Measurements from ENCODE around the gene HS6ST1. TPM values are rescaled to one million over a fixed set of nuclear protein-coding genes. Genes with fewer than 3 reads are reported as not detected.

Gene HS6ST1
- total RNA-seq, 1 experiment from 2014 or later = 63.3 TPM

- Histone ChIP-seq H3K27me3 (replicated peaks; ENCODE audit: insufficient read depth, low read depth, low read length, poor library complexity) (no peaks in the 10 kb centered on the region), H3K4me3 (ENCODE audit: low read depth, low read length, poor library complexity, severe bottlenecking) (peak overlapping the region; percentile 64), H3K4me1 (ENCODE audit: insufficient read depth, low read length, poor library complexity, severe bottlenecking) (peaks cover 38% of the 10 kb centered on the region), H3K9me3 (ENCODE audit: low read depth, low read length, poor library complexity, severe bottlenecking) (no peaks in the 10 kb centered on the region), H3K27ac (ENCODE audit: low read depth, low read length, poor library complexity, severe bottlenecking) (peak overlapping the region; percentile 96), H3K36me3 (ENCODE audit: insufficient read depth, low read length, poor library complexity, severe bottlenecking) (no peaks in the 10 kb centered on the region)
- intact Hi-C loops (cut with micrococcal nuclease; ENCODE audit: unreplicated experiment) = loop anchor here (5.0 to 10.0 kb wide), 3 partner anchors 147 to 410 kb away; no protein-coding TSS in a partner anchor
- BruUV-seq (replicated peaks) = TSS peak; percentile 74
- peak; percentile 70 for TF ChIP-seq CTCF (conservative IDR thresholded peaks at IDR 0.05; ENCODE audit: low read depth, low read length)
- no peak for TF ChIP-seq EZH2 (IDR thresholded peaks at IDR 0.05; ENCODE audit: borderline replicate concordance, low read depth, low read length, poor library complexity, severe bottlenecking)
- CTCF ChIA-PET = interaction anchor here (0.5 to 0.7 kb wide), 2 partner anchors 126 to 317 kb away, joined by 3 to 4 read pairs; no protein-coding TSS in a partner anchor
- POLR2A ChIA-PET (ENCODE audit: low non-redundant PET) = interaction anchor here (0.6 kb wide), 1 partner anchor 1410 kb away, joined by 3 read pairs; no protein-coding TSS in a partner anchor
- DNase-seq (ENCODE audit: low spot score) = peak; percentile 92
Measured at GRCh38 chr2:128321784-128322714, 3.4 kb upstream of the HS6ST1 start.

DNA sequence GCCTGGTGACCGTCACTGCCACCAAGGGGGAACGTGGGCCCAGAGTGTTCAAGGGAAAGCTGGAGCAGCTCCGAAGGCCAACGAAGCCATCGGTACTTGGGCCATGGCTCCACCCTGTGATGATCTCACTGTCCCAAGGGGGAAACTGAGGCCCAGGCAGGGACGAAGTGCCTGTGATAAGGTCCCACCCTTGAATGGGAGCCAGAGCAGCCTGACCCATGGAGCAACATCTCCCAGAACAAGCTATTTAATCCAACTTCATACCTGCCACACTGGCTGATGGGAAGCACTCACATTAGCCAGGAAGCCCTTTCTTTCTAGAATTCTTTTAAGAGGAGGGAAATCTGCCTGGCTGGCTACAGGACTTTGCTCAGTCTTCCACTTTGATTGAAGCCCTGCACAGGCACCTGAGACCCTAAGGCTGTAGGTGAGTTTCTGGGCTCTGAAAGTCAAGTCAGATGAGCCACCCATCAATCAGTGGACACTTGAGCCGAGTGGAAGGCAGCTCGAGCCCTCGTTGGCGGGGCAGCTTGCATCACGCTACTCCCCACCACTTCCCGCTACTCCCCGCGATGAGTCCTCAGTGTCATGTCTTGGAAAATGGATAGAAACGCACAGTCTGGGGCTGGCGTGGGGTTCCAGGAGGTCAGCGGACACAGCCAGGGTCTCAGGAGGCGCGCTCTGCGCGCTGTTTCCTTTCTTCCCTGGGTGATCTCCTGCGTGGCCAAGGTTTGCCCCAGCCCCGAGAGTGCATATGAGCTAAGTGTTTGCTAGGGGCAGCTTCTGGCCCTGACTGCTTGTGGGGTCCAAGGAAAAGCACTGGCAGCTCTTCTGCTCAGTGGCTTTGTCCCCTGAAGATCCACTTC, 2.5 kb upstream of the HS6ST1 start:
- DNase-seq (ENCODE audit: low spot score) = no peak
- H3K27me3 ChIP-seq (replicated peaks; ENCODE audit: insufficient read depth, low read depth, low read length, poor library complexity) = no peaks in the 10 kb centered on the region
- peaks cover 42% of the 10 kb centered on the region for H3K4me1 ChIP-seq (ENCODE audit: insufficient read depth, low read length, poor library complexity, severe bottlenecking)
- BruUV-seq (replicated peaks) = no TSS peak
- CTCF ChIA-PET = interaction anchor here (0.5 to 0.7 kb wide), 2 partner anchors 127 to 318 kb away, joined by 3 to 4 read pairs; no protein-coding TSS in a partner anchor
- TF ChIP-seq EZH2 (IDR thresholded peaks at IDR 0.05; ENCODE audit: borderline replicate concordance, low read depth, low read length, poor library complexity, severe bottlenecking) (no peak), CTCF (conservative IDR thresholded peaks at IDR 0.05; ENCODE audit: low read depth, low read length) (no peak)
- POLR2A ChIA-PET (ENCODE audit: low non-redundant PET) = no interaction called here
- H3K36me3 ChIP-seq (ENCODE audit: insufficient read depth, low read length, poor library complexity, severe bottlenecking) = no peaks in the 10 kb centered on the region
- H3K27ac ChIP-seq (ENCODE audit: low read depth, low read length, poor library complexity, severe bottlenecking) = peak overlapping the region; percentile 96
- no peaks in the 10 kb centered on the region for H3K9me3 ChIP-seq (ENCODE audit: low read depth, low read length, poor library complexity, severe bottlenecking)
- H3K4me3 ChIP-seq (ENCODE audit: low read depth, low read length, poor library complexity, severe bottlenecking) = peak overlapping the region; percentile 64
- intact Hi-C loops (cut with micrococcal nuclease; ENCODE audit: unreplicated experiment) = loop anchor here (1.0 to 10.0 kb wide), 4 partner anchors 146 to 411 kb away; no protein-coding TSS in a partner anchor

Data from A673 (cell line).